A172 (cell line): ENCODE results near the gene RNASEH2B. TPM values are rescaled to one million over a fixed set of nuclear protein-coding genes. Genes with fewer than 3 reads are reported as not detected.

ENCODE experiments used
- DNase-seq: peaks from one replicate; pipeline ENCODE4 v3.0.0-alpha.2; 2015; ENCODE audit warnings: low spot score
- total RNA-seq: library from RNA; depleted of rRNA; stranded (reverse); fragments of >200 nt; shearing (Covaris generic); gene quantifications from 2 replicates; pipeline ENCODE4 v1.2.3, GENCODE V29; 2014; rRNA removed

RNASEH2B gene
- total RNA-seq, 1 experiment from 2014 or later, result 44.2 TPM

- DNase-seq, result no peak
Observed at GRCh38 chr13:50995854-50996253, 86.3 kb downstream of the RNASEH2B start.

- DNase-seq, result no peak
Observed at GRCh38 chr13:50998326-50998725, 88.7 kb downstream of the RNASEH2B start.

GRCh38 chr13:50999641-51000040 lies 90.0 kb downstream of the RNASEH2B start:
- DNase-seq, result no peak

GRCh38 chr13:51000061-51000460 lies 90.5 kb downstream of the RNASEH2B start:
- DNase-seq, result no peak

- DNase-seq, result no peak
Observed at GRCh38 chr13:51000571-51001260, 91.1 kb downstream of the RNASEH2B start.

- DNase-seq, result no peak
Observed at GRCh38 chr13:51001335-51001734, 91.7 kb downstream of the RNASEH2B start.

GRCh38 chr13:51002736-51003135 lies 93.1 kb downstream of the RNASEH2B start:
- no peak for DNase-seq

GRCh38 chr13:51003642-51004041 lies 94.1 kb downstream of the RNASEH2B start:
- no peak for DNase-seq

GRCh38 chr13:51004111-51004865 lies 94.7 kb downstream of the RNASEH2B start:
- no peak for DNase-seq

GRCh38 chr13:51004918-51005460 lies 95.4 kb downstream of the RNASEH2B start:
- DNase-seq, result no peak

- DNase-seq, result no peak
Observed at GRCh38 chr13:51005566-51005965, 96.0 kb downstream of the RNASEH2B start.

Other genes starting within 250 kb of the RNASEH2B start
- gene DLEU7, start 66.1 kb upstream of the RNASEH2B start, total RNA-seq, result not detected in 2 replicates
- gene C13orf42, start 201.5 kb downstream of the RNASEH2B start, total RNA-seq, result not detected in 2 replicates